ENCODE results near the gene TMEM132C. TPM values are rescaled to one million over a fixed set of nuclear protein-coding genes. Genes with fewer than 3 reads are reported as not detected.

Gene TMEM132C
- total RNA-seq, 1 donor from 2014 or later: not detected

GRCh38 chr12:128415036-128415560, 148.1 kb downstream of the TMEM132C start:
- no peak for DNase-seq (ENCODE audit: low read depth)

- DNase-seq (ENCODE audit: low read depth): no peak
These were observed 152.0 kb downstream of the TMEM132C start for GRCh38 chr12:128418944-128419343.

GRCh38 chr12:128420163-128420562, 153.2 kb downstream of the TMEM132C start:
- DNase-seq (ENCODE audit: low read depth): no peak

- DNase-seq (ENCODE audit: low read depth): no peak
These were observed 154.4 kb downstream of the TMEM132C start for GRCh38 chr12:128421375-128421774.

GRCh38 chr12:128423205-128423604, 156.2 kb downstream of the TMEM132C start:
- no peak for DNase-seq (ENCODE audit: low read depth)

GRCh38 chr12:128424931-128425431, 158.0 kb downstream of the TMEM132C start:
- DNase-seq (ENCODE audit: low read depth): no peak

GRCh38 chr12:128425666-128426331, 158.8 kb downstream of the TMEM132C start:
- DNase-seq (ENCODE audit: low read depth): no peak

GRCh38 chr12:128426511-128426910, 159.5 kb downstream of the TMEM132C start:
- no peak for DNase-seq (ENCODE audit: low read depth)

- DNase-seq (ENCODE audit: low read depth): no peak
These were observed 172.8 kb downstream of the TMEM132C start for GRCh38 chr12:128439796-128440195.

GRCh38 chr12:128442096-128442495, 175.1 kb downstream of the TMEM132C start:
- no peak for DNase-seq (ENCODE audit: low read depth)

GRCh38 chr12:128444598-128444997, 177.6 kb downstream of the TMEM132C start:
- no peak for DNase-seq (ENCODE audit: low read depth)

GRCh38 chr12:128445415-128446127, 178.6 kb downstream of the TMEM132C start:
- DNase-seq (ENCODE audit: low read depth): no peak

GRCh38 chr12:128449146-128449894, 182.3 kb downstream of the TMEM132C start:
- DNase-seq (ENCODE audit: low read depth): no peak

- DNase-seq (ENCODE audit: low read depth): no peak
These were observed 183.8 kb downstream of the TMEM132C start for GRCh38 chr12:128450810-128451209.

GRCh38 chr12:128455851-128456250, 188.9 kb downstream of the TMEM132C start:
- no peak for DNase-seq (ENCODE audit: low read depth)

- DNase-seq (ENCODE audit: low read depth): no peak
These were observed 190.0 kb downstream of the TMEM132C start for GRCh38 chr12:128456922-128457321.

GRCh38 chr12:128458301-128458974, 191.5 kb downstream of the TMEM132C start:
- DNase-seq (ENCODE audit: low read depth): no peak

- DNase-seq (ENCODE audit: low read depth): no peak
These were observed 192.1 kb downstream of the TMEM132C start for GRCh38 chr12:128459067-128459466.

- no peak for DNase-seq (ENCODE audit: low read depth)
These were observed 196.9 kb downstream of the TMEM132C start for GRCh38 chr12:128463881-128464280.

- DNase-seq (ENCODE audit: low read depth): no peak
These were observed 200.9 kb downstream of the TMEM132C start for GRCh38 chr12:128467882-128468281.

- DNase-seq (ENCODE audit: low read depth): no peak
These were observed 202.0 kb downstream of the TMEM132C start for GRCh38 chr12:128468926-128469325.

- DNase-seq (ENCODE audit: low read depth): no peak
These were observed 204.5 kb downstream of the TMEM132C start for GRCh38 chr12:128471491-128471890.

All from renal cortical epithelial cell (primary cell).